A549 (cell line): Measurements from ENCODE around the gene INTS3. TPM values are rescaled to one million over a fixed set of nuclear protein-coding genes. Genes with fewer than 3 reads are reported as not detected.

Source experiments
- ATAC-seq, 2 experiments: fragments of 200-7000 bp in 1 of 2; fragments of >200 bp in 1 of 2; cut with Nextera tagmentation in 1 of 2; cut with Tn5 transposase in 1 of 2; 3 replicates each; pipeline versions ENCODE4 v1.8.0 to v1.9.1; 2018 to 2020; ENCODE audit warnings: mild to moderate bottlenecking in 1 of 2, moderate library complexity in 1 of 2
- CTCF ChIA-PET: fragments of 300-600 bp; sonication (Branson Sonifier 250); formaldehyde crosslinking; extraction: SDS; loops from one replicate; lab custom pipeline; 2021; ENCODE audit warnings: antibody characterized with exemption, inconsistent platforms; lab: Yijun Ruan, JAX
- POLR2A ChIA-PET: fragments of 350-600 bp; formaldehyde crosslinking; extraction: SDS; loops from one replicate; lab custom pipeline; 2021; ENCODE audit warnings: antibody characterized with exemption, inconsistent platforms; lab: Yijun Ruan, JAX
- DNase-seq, 2 experiments: peaks; one replicate each; pipeline versions ENCODE4 v3.0.0 to v3.0.0-alpha.2; 2011 to 2016; ENCODE audit warnings: low read depth in 1 of 2, low spot score in 1 of 2
- FAIRE-seq: peaks from 2 replicates; lab custom pipeline; 2011; peaks lifted over from hg19 to GRCh38; lab: Jason Lieb, UNC
- H3K27ac ChIP-seq, 2 experiments: fragments of >200 bp; sonication (Bioruptor Twin); formaldehyde crosslinking; 3 replicates each; pipeline ENCODE4 v1.5.1; 2016 to 2017
- H3K4me1 ChIP-seq: fragments of >200 bp; sonication (Bioruptor Twin); formaldehyde crosslinking; 3 replicates; pipeline ENCODE4 v1.6.1; 2016
- H3K4me2 ChIP-seq: fragments of >200 bp; sonication (Bioruptor Twin); formaldehyde crosslinking; 3 replicates; pipeline ENCODE4 v1.6.1; 2016
- H3K4me3 ChIP-seq: fragments of >200 bp; sonication (Bioruptor Twin); formaldehyde crosslinking; 3 replicates; pipeline ENCODE4 v1.5.1; 2016
- H3K9me3 ChIP-seq: fragments of >200 bp; sonication (Bioruptor Twin); formaldehyde crosslinking; 3 replicates; pipeline ENCODE4 v1.6.1; 2016
- CEBPB ChIP-seq, 2 experiments: fragments of >200 bp in 1 of 2; sonication (Bioruptor Twin) in 1 of 2; formaldehyde crosslinking in 1 of 2; IDR thresholded peaks; 2 replicates each; pipeline ENCODE4 v1.6.1; 2012 to 2016
- CHD2 ChIP-seq: fragments of 150-350 bp; IDR thresholded peaks from 2 replicates; pipeline ENCODE4 v1.6.1; 2014; ENCODE audit warnings: low read length; ENCODE audit not compliant: partially characterized antibody
- EHF ChIP-seq: fragments of 250-450 bp; sonication (Bioruptor Pico); IDR thresholded peaks from 2 replicates; pipeline ENCODE4 v1.5.0; 2020; ENCODE audit warnings: mild to moderate bottlenecking
- EHMT2 ChIP-seq: fragments of 200-600 bp; sonication (generic); IDR thresholded peaks from 2 replicates; pipeline ENCODE4 v1.6.1; 2016; ENCODE audit warnings: antibody characterized with exemption, low read depth, mild to moderate bottlenecking, moderate library complexity
- EP300 ChIP-seq, 2 experiments: fragments of >200 bp; sonication (Bioruptor Twin); formaldehyde crosslinking; IDR thresholded peaks; 2 replicates in 1 of 2; 3 replicates in 1 of 2; pipeline ENCODE4 v1.6.1; 2016 to 2017
- FOSL2 ChIP-seq, 2 experiments: fragments of 450-650 bp in 1 of 2; fragments of >200 bp in 1 of 2; sonication (Bioruptor Twin) in 1 of 2; formaldehyde crosslinking; IDR thresholded peaks; 2 replicates each; pipeline versions ENCODE4 v1.5.0 to v1.6.1; 2016 to 2020; ENCODE audit warnings: mild to moderate bottlenecking in 1 of 2, moderate library complexity in 1 of 2
- GATA3 ChIP-seq: IDR thresholded peaks from 2 replicates; pipeline ENCODE4 v1.6.1; 2012; ENCODE audit warnings: borderline replicate concordance
- JUNB ChIP-seq: fragments of >200 bp; sonication (Bioruptor Twin); formaldehyde crosslinking; IDR thresholded peaks from 2 replicates; pipeline ENCODE4 v1.6.1; 2016
- NPAS2 ChIP-seq: fragments of 250-450 bp; sonication (Bioruptor Pico); IDR thresholded peaks from 2 replicates; pipeline ENCODE4 v1.8.0; 2022; ENCODE audit warnings: mild to moderate bottlenecking, moderate library complexity, borderline replicate concordance
- POLR2A ChIP-seq: IDR thresholded peaks from 2 replicates; pipeline ENCODE4 v1.6.1; 2012; ENCODE audit warnings: mild to moderate bottlenecking, low read length
- POLR2AphosphoS2 ChIP-seq: conservative IDR thresholded peaks from 2 replicates; pipeline ENCODE4 v1.6.1; 2012; ENCODE audit warnings: low read length, improper control_type of control experiment, inconsistent platforms
- RAD21 ChIP-seq, 2 experiments: fragments of >200 bp in 1 of 2; sonication (Bioruptor Twin) in 1 of 2; formaldehyde crosslinking in 1 of 2; IDR thresholded peaks in 1 of 2; conservative IDR thresholded peaks in 1 of 2; 2 replicates in 1 of 2; 3 replicates in 1 of 2; pipeline ENCODE4 v1.6.1; 2012 to 2018; ENCODE audit warnings: inconsistent platforms in 1 of 2
- RFX5 ChIP-seq: fragments of 450-650 bp; IDR thresholded peaks from 2 replicates; pipeline ENCODE4 v1.7.1; 2014; ENCODE audit warnings: antibody characterized with exemption, mild to moderate bottlenecking, moderate library complexity
- RNF2 ChIP-seq: fragments of 200-600 bp; sonication (generic); IDR thresholded peaks from 2 replicates; pipeline ENCODE4 v1.6.1; 2016; ENCODE audit warnings: low read depth, mild to moderate bottlenecking, antibody characterized with exemption, moderate library complexity, borderline replicate concordance
- SREBF2 ChIP-seq: fragments of 450-650 bp; IDR thresholded peaks from 2 replicates; pipeline ENCODE4 v1.6.1; 2014; ENCODE audit warnings: mild to moderate bottlenecking, moderate library complexity
- ZC3H11A ChIP-seq: fragments of 450-650 bp; IDR thresholded peaks from 2 replicates; pipeline ENCODE4 v1.6.1; 2014; ENCODE audit warnings: antibody characterized with exemption, mild to moderate bottlenecking
- ZFP36 ChIP-seq: fragments of 450-650 bp; IDR thresholded peaks from 2 replicates; pipeline ENCODE4 v1.6.1; 2014; ENCODE audit warnings: borderline replicate concordance; ENCODE audit not compliant: partially characterized antibody
- WGBS: methylation state at CpG from one replicate; pipeline ENCODE4 v1.1.6; 2017; ENCODE audit errors: missing lambda C conversion rate; 5-methylcytosine and 5-hydroxymethylcytosine counted together
- polyA plus RNA-seq, 4 experiments: library from polyadenylated mRNA; depleted of rRNA in 3 of 4; stranded (reverse); fragments of >200 nt; fragmentation: RNase III in 1 of 4; extraction: RNeasy Plus Mini Kit Qiagen cat#74134 plus additional on column Dnase treatment in 1 of 4; gene quantifications; 2 replicates in 3 of 4; 3 replicates in 1 of 4; pipeline ENCODE4 v1.2.3, GENCODE V29; 2011 to 2017
- TF ChIP-seq, protein P1 (sequence below): fragments of 200-600 bp; sonication (generic); IDR thresholded peaks from 2 replicates; pipeline ENCODE4 v1.6.1; 2016; ENCODE audit warnings: antibody characterized with exemption, mild to moderate bottlenecking, moderate library complexity
- TF ChIP-seq, protein P2 (sequence below): IDR thresholded peaks from 2 replicates; pipeline ENCODE4 v1.6.1; 2012
- TF ChIP-seq, protein P3 (sequence below): IDR thresholded peaks from 2 replicates; pipeline ENCODE4 v1.6.1; 2012
- TF ChIP-seq, protein P4 (sequence below): fragments of 150-350 bp; IDR thresholded peaks from 2 replicates; pipeline ENCODE4 v1.6.1; 2014; ENCODE audit warnings: low read depth, mild to moderate bottlenecking, low read length
- TF ChIP-seq, protein P5 (sequence below): fragments of >200 bp; sonication (Bioruptor Twin); formaldehyde crosslinking; IDR thresholded peaks from 2 replicates; pipeline ENCODE4 v1.6.1; 2016

Gene INTS3
- polyA plus RNA-seq, 2 of the 4 experiments (the other 2 are of a cell fraction): 23.5 to 34.1 TPM

DNA sequence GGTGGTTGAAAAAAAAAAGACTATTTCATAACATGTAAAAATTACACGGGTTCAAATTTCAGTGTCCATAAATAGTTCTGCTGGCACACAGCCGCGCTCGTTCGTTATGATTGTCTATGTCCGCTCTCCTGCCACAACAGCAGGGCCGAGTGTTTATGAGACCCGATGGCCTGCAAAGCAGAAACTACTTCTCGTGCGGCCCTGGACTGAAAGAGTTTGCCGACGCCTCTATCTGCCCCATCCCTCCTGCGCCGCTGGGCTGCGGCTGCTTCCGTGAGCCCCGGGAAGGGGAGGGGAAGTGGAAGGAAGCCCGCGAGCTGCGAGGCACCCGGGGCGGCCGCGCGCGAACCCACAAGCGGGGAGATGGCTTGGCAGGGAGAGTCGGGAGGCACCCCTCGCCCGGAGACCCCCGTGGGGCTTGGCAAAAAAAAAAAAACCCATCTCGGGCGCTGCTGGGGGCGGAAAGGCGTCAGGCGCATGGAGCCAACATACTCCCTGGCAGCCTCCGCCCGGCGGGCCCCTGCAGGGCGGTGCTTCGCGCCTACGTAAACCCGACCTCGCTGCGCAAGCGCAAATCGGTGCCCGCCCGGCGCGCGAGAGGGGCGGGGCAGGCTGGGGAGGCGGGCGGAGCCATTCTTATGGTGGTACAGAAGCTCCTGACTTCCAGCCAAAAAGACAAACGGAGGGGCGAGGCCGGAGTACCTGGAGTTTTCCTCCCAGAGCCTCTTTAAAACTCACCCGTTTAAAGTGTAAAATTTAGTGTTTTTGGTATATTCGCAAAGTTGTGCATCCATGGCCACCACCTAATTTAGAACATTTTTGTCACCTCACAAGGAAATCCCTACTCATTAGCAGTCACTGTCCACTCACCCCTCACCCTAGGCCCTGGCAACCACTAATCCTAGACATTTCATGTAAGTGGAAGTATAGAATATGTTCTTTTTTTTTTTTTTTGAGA is 55.7 kb downstream of the INTS3 start (continued):
- TF ChIP-seq, protein P1, sequence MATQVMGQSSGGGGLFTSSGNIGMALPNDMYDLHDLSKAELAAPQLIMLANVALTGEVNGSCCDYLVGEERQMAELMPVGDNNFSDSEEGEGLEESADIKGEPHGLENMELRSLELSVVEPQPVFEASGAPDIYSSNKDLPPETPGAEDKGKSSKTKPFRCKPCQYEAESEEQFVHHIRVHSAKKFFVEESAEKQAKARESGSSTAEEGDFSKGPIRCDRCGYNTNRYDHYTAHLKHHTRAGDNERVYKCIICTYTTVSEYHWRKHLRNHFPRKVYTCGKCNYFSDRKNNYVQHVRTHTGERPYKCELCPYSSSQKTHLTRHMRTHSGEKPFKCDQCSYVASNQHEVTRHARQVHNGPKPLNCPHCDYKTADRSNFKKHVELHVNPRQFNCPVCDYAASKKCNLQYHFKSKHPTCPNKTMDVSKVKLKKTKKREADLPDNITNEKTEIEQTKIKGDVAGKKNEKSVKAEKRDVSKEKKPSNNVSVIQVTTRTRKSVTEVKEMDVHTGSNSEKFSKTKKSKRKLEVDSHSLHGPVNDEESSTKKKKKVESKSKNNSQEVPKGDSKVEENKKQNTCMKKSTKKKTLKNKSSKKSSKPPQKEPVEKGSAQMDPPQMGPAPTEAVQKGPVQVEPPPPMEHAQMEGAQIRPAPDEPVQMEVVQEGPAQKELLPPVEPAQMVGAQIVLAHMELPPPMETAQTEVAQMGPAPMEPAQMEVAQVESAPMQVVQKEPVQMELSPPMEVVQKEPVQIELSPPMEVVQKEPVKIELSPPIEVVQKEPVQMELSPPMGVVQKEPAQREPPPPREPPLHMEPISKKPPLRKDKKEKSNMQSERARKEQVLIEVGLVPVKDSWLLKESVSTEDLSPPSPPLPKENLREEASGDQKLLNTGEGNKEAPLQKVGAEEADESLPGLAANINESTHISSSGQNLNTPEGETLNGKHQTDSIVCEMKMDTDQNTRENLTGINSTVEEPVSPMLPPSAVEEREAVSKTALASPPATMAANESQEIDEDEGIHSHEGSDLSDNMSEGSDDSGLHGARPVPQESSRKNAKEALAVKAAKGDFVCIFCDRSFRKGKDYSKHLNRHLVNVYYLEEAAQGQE: peak; percentile 39; the same call in 1 of the 2 replicates

DNA sequence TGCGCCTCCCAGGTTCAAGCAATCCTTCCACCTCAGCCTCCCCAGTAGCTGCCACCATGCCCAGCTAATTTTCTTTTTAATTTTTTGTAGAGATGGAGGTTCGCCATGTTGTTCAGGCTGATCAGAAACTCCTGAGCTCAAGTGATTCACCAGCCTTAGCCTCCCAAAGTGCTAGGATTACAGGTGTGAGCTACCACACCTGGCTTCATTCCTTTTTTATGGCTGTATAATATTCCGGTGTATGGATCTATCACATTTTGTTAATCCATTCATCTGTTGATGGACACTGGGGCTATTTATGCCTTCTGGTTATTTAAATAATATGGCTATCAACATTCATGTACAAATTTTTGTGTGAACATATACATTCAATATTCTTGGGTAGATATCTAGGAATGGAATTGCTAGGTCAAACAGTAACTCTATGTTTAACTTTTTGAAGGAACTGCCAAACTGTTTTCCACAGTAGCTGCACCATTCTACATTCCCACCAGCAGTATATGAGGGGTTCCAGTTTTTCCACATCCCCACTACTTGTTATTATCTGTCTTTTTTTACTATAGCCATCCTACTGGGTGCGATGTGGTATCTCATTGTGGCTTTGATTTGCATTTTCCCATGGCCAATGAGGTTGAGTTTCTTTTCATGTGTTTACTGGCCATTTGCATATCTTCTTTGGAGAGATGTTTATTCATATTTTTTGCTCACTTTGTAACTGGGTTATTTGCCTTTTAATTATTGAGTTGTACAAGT is 58.4 kb downstream of the INTS3 start:
- no peak for ATAC-seq
- WGBS: 87% methylated on average over 4 of the region's 4 CpGs
- Histone ChIP-seq H3K4me3 (no peak overlapping the region), H3K4me1 (peaks cover 4% of the 10 kb centered on the region; the same call in 2 of the 3 replicates), H3K4me2 (no peak overlapping the region), H3K27ac (no peak overlapping the region), H3K9me3 (no peaks in the 10 kb centered on the region)
- FAIRE-seq: no peak
- no peak for DNase-seq
- CTCF ChIA-PET: interaction anchor here (0.6 to 2.3 kb wide), 4 partner anchors 11 to 101 kb away, joined by 3 to 9 read pairs (median 4); partner anchors contain the start of gene SLC27A3
- POLR2A ChIA-PET: no interaction called here
- TF ChIP-seq EHMT2: no peak

DNA sequence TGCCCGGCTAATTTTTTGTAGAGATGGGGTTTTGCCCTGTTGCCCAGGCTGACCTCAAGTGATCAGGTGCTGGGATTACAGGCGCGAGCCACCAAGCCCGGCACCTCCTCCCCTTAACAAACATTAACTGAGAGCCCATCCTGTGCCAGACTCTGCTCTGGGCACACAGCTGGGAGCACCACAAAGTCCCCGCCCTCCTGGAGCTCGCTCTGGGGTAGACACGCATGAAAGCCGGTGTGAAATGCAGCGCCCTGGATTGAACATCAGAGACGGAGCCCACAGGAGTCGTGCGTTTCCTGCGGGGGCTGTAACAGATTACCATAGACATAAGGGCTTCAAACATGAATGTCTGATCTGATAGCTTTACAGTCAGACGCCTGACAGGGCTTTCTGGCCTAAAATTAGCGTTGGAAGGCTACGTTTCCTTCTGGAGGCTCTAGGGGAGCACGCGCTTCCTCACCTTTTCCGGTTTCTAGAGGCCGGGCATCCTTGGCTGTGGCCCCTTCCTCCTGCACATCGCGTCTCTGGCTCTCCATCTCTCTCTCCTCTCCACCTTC is 61.7 kb downstream of the INTS3 start:
- CTCF ChIA-PET: interaction anchor here (1.2 to 1.3 kb wide), 3 partner anchors 10 to 188 kb away, joined by 3 read pairs; partner anchors contain the start of genes DENND4B and JTB
- no peak overlapping the region for H3K27ac ChIP-seq

DNA sequence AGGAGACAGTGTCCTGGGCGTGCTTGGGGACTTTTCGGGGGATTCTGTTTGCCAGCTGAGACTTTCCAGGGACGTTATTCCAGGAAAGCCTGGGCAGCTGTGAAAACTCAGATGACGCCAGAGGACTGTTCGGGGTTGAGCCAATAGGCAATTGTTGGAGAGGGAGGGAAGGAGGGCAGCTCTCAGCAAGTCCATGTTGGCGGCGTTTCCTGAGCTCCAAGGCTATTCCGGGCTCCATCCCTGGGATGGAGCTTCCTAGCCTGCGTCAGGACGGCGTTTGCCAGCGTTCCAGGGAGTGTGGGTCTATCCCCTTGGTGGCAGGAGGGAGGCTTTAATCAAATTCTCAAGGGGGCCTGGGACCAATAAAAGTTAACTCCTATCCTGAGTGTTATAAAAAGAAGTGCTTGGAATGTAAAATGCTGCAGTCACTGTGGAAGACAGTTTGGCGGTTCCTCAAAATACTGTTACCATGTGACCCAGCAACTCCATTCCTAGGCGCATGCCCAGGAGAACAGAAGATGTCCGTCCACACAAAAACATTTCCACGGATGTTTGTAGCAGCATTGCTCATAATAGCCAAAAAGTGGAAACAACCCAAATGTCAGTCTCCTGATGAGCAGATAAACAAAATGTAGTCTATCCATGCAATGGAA is 62.6 kb downstream of the INTS3 start:
- Histone ChIP-seq H3K4me1 (no peaks in the 10 kb centered on the region), H3K4me2 (no peak overlapping the region), H3K27ac (no peak overlapping the region), H3K4me3 (no peak overlapping the region), H3K9me3 (no peaks in the 10 kb centered on the region)
- ATAC-seq (no peak), DNase-seq (no peak), FAIRE-seq (no peak)
- 82% methylated on average over 16 of the region's 16 CpGs for WGBS
- ChIA-PET CTCF (interaction anchor here (0.9 to 1.3 kb wide), 4 partner anchors 11 to 196 kb away, joined by 3 to 4 read pairs (median 4); partner anchors contain the start of genes JTB and RAB13), POLR2A (no interaction called here)
- no peak for TF ChIP-seq ZFP36
- no peak for TF ChIP-seq ZC3H11A
- TF ChIP-seq RNF2: no peak
- TF ChIP-seq CHD2: no peak
- TF ChIP-seq EHMT2: no peak
- no peak for TF ChIP-seq SREBF2
- TF ChIP-seq, protein P2, sequence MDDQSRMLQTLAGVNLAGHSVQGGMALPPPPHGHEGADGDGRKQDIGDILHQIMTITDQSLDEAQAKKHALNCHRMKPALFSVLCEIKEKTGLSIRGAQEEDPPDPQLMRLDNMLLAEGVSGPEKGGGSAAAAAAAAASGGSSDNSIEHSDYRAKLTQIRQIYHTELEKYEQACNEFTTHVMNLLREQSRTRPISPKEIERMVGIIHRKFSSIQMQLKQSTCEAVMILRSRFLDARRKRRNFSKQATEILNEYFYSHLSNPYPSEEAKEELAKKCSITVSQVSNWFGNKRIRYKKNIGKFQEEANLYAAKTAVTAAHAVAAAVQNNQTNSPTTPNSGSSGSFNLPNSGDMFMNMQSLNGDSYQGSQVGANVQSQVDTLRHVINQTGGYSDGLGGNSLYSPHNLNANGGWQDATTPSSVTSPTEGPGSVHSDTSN: no peak
- TF ChIP-seq EHF: no peak
- TF ChIP-seq, protein P3, sequence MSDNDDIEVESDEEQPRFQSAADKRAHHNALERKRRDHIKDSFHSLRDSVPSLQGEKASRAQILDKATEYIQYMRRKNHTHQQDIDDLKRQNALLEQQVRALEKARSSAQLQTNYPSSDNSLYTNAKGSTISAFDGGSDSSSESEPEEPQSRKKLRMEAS: no peak
- TF ChIP-seq JUNB: no peak
- TF ChIP-seq, protein P4, sequence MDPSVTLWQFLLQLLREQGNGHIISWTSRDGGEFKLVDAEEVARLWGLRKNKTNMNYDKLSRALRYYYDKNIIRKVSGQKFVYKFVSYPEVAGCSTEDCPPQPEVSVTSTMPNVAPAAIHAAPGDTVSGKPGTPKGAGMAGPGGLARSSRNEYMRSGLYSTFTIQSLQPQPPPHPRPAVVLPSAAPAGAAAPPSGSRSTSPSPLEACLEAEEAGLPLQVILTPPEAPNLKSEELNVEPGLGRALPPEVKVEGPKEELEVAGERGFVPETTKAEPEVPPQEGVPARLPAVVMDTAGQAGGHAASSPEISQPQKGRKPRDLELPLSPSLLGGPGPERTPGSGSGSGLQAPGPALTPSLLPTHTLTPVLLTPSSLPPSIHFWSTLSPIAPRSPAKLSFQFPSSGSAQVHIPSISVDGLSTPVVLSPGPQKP: no peak
- no peak for TF ChIP-seq CEBPB (IDR thresholded peaks at IDR 0.05)
- TF ChIP-seq RFX5: no peak

More for the DNA sequence above, 61.7 kb downstream of the INTS3 start:
- DNase-seq (no peak), FAIRE-seq (no peak), ATAC-seq (no peak; a peak in 1 of 6 replicates)
- TF ChIP-seq EHF: no peak
- TF ChIP-seq POLR2A: no peak
- TF ChIP-seq, protein P5, sequence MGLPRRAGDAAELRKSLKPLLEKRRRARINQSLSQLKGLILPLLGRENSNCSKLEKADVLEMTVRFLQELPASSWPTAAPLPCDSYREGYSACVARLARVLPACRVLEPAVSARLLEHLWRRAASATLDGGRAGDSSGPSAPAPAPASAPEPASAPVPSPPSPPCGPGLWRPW: no peak
- no peak for TF ChIP-seq EP300 (IDR thresholded peaks at IDR 0.05)
- TF ChIP-seq GATA3: no peak
- TF ChIP-seq RAD21 (conservative IDR thresholded peaks at IDR 0.05 in 1 of 2, IDR thresholded peaks at IDR 0.05 in 1 of 2): no peak
- no peak for TF ChIP-seq POLR2AphosphoS2
- no peak for TF ChIP-seq FOSL2 (IDR thresholded peaks at IDR 0.05)
- no peak for TF ChIP-seq FOSL2 (CRISPR knock-in tag; IDR thresholded peaks at IDR 0.05)
- TF ChIP-seq JUNB: no peak
- TF ChIP-seq NPAS2 (CRISPR knock-in tag): no peak
- Histone ChIP-seq H3K4me3 (no peak overlapping the region), H3K4me1 (no peaks in the 10 kb centered on the region), H3K4me2 (no peak overlapping the region), H3K9me3 (no peaks in the 10 kb centered on the region)
- WGBS: 69% methylated on average over 19 of the region's 22 CpGs
- POLR2A ChIA-PET: no interaction called here
